BJ (cell line): ENCODE measurements around the gene CPEB4. TPM values are rescaled to one million over a fixed set of nuclear protein-coding genes. Genes with fewer than 3 reads are reported as not detected.

ENCODE experiments used
- CTCF ChIA-PET: fragments of 350-600 bp; formaldehyde crosslinking; extraction: SDS; loops from one replicate; lab custom pipeline; 2021; ENCODE audit warnings: antibody characterized with exemption, inconsistent platforms; lab: Yijun Ruan, JAX
- POLR2A ChIA-PET: fragments of 300-600 bp; sonication (Branson Sonifier 250); formaldehyde crosslinking; extraction: SDS; loops from one replicate; lab custom pipeline; 2021; ENCODE audit warnings: antibody characterized with exemption; lab: Charles Lee
- DNase-seq: peaks from one replicate; pipeline ENCODE4 v3.0.0-alpha.2; 2011; ENCODE audit warnings: low read depth
- H3K27me3 ChIP-seq: 2 replicates; pipeline ENCODE4 v1.6.0; 2011; ENCODE audit warnings: low read length; ENCODE audit not compliant: control insufficient read depth, insufficient read depth
- H3K36me3 ChIP-seq: 2 replicates; pipeline ENCODE4 v1.5.1; 2011; ENCODE audit warnings: low read length; ENCODE audit not compliant: control insufficient read depth, insufficient read depth
- H3K4me3 ChIP-seq: 2 replicates; pipeline ENCODE4 v1.5.1; 2011; ENCODE audit warnings: low read depth, mild to moderate bottlenecking, control low read depth, low read length
- polyA plus RNA-seq: library from polyadenylated mRNA; depleted of rRNA; stranded (reverse); fragments of >200 nt; gene quantifications from 2 replicates; pipeline ENCODE4 v1.2.3, GENCODE V29; 2011
- TF ChIP-seq, protein P1 (sequence below): IDR thresholded peaks from 2 replicates; pipeline ENCODE4 v1.5.1; 2011; ENCODE audit warnings: low read depth, mild to moderate bottlenecking, control low read depth, inconsistent platforms, low read length, moderate library complexity; ENCODE audit not compliant: insufficient read depth

The CPEB4 gene
- polyA plus RNA-seq, 1 experiment, result 16.4 TPM

DNA sequence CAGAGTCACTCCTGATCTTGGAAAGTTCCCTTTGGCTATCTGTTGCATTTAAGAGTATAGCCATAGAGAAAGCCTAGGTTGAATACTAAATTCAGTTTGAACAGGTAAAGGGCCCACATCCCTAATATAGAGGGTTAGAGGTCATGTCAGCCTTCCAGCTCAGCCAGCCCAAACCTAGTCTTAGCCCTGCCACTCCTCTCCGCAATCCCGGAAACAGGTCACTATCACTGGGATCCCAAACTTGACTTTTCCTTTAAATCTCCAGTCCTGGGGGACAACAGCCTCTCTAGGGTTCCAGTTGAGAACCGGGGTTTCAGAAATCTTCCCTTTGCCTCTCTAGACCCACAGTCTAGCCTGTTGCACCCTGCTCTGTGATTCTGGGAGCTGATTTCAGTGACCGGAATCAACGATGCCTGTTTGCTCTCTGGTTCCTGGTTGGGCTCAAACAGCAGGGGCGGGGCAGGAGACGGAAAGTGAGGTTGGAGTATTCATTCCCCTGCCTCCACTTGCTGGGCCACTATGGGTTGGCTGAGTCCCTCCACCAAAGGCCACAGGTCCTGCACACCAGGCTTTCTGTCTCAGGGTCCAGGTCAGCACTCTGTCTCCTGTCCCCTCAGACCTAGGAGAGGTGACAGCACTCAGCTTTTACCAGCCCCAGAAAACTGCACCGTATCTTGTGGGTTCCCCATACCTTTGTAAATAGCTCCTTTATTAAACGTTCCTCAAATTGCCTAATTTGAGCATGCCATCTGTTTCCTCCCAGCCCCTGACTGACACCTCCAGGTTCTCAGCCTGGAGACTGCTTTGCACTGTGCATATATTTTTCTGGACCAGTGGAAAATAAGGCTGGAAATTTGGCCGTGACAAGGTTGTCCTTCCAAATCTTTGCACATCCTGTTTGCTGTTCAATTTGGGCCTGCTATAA is 23.8 kb upstream of the CPEB4 start:
- H3K27me3 ChIP-seq, result no peaks in the 10 kb centered on the region; the same call in 1 of the 2 replicates
- ChIA-PET CTCF (interaction anchor here (1.0 kb wide), 1 partner anchor 21 kb away, joined by 3 read pairs; no protein-coding TSS in a partner anchor), POLR2A (no interaction called here)
- TF ChIP-seq, protein P1, sequence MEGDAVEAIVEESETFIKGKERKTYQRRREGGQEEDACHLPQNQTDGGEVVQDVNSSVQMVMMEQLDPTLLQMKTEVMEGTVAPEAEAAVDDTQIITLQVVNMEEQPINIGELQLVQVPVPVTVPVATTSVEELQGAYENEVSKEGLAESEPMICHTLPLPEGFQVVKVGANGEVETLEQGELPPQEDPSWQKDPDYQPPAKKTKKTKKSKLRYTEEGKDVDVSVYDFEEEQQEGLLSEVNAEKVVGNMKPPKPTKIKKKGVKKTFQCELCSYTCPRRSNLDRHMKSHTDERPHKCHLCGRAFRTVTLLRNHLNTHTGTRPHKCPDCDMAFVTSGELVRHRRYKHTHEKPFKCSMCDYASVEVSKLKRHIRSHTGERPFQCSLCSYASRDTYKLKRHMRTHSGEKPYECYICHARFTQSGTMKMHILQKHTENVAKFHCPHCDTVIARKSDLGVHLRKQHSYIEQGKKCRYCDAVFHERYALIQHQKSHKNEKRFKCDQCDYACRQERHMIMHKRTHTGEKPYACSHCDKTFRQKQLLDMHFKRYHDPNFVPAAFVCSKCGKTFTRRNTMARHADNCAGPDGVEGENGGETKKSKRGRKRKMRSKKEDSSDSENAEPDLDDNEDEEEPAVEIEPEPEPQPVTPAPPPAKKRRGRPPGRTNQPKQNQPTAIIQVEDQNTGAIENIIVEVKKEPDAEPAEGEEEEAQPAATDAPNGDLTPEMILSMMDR, result no peak
- no peak for DNase-seq
- H3K4me3 ChIP-seq, result no peak overlapping the region
- no peaks in the 10 kb centered on the region for H3K36me3 ChIP-seq

DNA sequence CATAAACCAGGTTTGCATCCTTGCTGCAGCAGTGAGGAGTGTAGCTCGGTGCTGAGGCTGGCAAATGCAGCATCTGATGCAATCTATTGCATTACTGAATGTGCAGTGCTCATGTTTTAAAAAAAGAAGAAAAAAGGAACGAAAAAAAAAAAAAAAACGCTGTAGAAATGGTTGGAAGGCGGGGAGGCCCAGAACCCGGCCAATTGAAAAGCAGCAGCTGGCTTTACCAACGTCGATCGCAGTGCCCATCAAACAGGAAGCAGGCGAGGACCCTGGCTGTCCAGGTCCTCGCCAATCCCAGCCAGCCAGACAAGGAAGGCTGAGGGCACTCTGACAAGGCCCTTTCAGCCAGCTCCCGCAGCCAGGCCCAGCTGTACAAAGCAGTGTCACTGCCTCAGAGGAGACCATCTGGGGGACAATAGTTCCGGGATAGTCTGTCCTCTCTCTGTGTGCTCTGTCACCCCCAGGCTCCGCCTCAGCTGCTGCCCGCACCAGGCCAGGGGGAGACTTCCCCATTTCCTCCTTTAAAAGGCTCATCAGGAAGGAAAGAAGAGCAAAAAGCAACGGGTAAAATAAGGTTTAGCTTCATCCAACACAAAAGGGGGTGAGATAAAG is 21.8 kb upstream of the CPEB4 start:
- ChIA-PET POLR2A (interaction anchor here (0.7 kb wide), 1 partner anchor 238 kb away, joined by 14 read pairs; no protein-coding TSS in a partner anchor), CTCF (no interaction called here)
- DNase-seq, result no peak
- TF ChIP-seq, protein P1, result no peak
- Histone ChIP-seq H3K36me3 (no peaks in the 10 kb centered on the region), H3K4me3 (no peak overlapping the region), H3K27me3 (no peaks in the 10 kb centered on the region)

DNA sequence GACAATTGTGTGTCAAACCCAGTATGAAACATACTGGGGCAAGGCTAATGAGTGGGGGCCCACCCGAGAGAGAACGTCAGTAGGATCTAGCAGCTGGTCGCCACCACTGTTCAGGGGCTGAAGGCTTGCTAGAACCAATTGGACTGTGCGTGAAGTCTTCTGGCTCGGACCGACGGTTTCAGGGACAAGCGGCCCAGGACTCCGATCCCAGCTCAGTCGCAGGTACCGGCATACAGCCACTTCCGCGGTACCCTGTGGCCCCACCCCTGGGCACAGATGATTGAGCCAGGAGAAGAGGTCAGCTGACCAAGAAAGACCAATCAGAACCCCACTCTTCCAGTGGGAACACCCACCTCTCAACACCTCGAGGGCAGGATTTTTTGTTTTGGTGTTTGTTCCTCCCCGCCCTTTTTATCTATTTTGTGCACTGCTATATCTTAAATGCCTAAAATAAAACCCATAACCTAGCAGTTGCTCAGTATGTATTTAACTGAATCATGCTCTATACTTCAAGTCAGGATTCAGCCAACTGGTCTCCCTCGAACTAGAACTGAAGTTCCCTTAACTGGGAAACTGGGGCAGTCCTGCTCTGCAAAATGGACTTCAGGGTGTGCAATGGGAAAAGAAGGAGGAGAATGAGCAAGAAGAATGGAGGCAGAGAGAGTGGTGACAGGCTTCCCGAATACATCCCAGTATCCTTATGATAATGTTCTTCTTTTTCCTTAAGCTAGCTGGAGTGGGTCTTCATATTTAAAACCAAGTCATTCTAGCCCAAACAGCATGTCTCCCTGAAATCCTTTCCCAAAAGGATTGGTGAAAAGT is 21.1 kb upstream of the CPEB4 start:
- no peak for DNase-seq
- CTCF ChIA-PET, result no interaction called here
- POLR2A ChIA-PET, result no interaction called here

DNA sequence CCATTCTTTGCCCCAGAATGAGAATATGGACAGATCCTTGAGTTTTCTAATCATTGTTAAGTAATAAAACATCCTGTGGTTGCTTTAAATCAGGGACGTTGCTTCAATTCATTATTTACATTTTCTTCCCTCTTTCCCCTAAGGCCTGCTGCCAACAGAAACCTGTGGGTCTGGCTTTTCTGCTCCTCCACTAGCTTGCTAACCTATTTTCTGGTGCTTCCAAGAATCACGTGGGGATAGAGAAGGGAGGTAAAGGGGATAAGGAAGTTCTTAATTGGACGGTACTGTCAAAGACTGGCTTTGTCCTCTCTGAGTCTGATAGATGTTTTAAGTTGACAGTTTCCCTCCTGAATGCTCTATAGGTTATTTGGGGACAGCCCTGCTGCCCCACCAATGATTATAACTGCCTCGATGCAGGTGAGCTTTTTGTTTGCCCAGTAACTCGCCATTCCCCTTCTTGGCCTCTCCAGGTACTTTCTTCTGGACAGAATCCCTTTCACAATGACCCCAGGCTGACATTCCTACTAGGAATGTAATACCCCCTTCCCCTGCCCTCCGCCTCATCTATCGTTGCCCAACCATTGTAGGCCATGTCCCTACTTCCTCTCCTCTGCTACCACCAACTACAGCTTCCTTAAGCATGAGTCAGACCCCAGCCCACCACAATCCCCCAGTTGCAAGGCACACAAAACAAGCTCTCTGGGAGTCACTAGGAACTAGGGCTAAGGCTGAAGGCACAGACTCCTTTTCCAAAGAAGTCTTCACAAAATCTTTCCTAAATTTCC is 19.9 kb upstream of the CPEB4 start:
- Histone ChIP-seq H3K36me3 (no peaks in the 10 kb centered on the region), H3K27me3 (no peaks in the 10 kb centered on the region), H3K4me3 (no peak overlapping the region)
- TF ChIP-seq, protein P1, result no peak
- DNase-seq, result no peak
- CTCF ChIA-PET, result interaction anchor here (1.1 to 1.2 kb wide), 2 partner anchors 19 to 105 kb away, joined by 3 read pairs; no protein-coding TSS in a partner anchor
- POLR2A ChIA-PET, result no interaction called here

More for the DNA sequence above, 21.1 kb upstream of the CPEB4 start:
- no peaks in the 10 kb centered on the region for H3K36me3 ChIP-seq
- TF ChIP-seq, protein P1, result no peak
- H3K4me3 ChIP-seq, result no peak overlapping the region
- no peaks in the 10 kb centered on the region for H3K27me3 ChIP-seq
